Ishikawa (cell line): ENCODE data around the gene SCN2A.

Experiments
- EP300 ChIP-seq: IDR thresholded peaks from 2 replicates; pipeline ENCODE4 v1.6.1; 2012; ENCODE audit warnings: borderline replicate concordance
- TAF1 ChIP-seq: IDR thresholded peaks from 2 replicates; pipeline ENCODE4 v1.6.1; 2012; ENCODE audit warnings: low read depth, mild to moderate bottlenecking
- TCF12 ChIP-seq: IDR thresholded peaks from 2 replicates; pipeline ENCODE4 v1.6.1; 2012; ENCODE audit warnings: low read depth

GRCh38 chr2:165245081-165245793 is 6.0 kb downstream of the SCN2A start:
- TF ChIP-seq TCF12 (no peak), EP300 (no peak), TAF1 (no peak)
